HG02642 (cell line): ENCODE results near the gene CDK7.
"Not testable (repeated sequence)": the region's sequence is repeated elsewhere in the genome, so short reads cannot be mapped to it uniquely, and the experiment has no call there.

Experiments
- ATAC-seq: cut with Tn5 transposase; IDR thresholded peaks from one replicate; pipeline ENCODE4 v1.9.1; 2021; ENCODE audit warnings: mild to moderate bottlenecking; ENCODE audit not compliant: unreplicated experiment, poor library complexity

The CDK7 gene

GRCh38 chr5:69234457-69235268 lies at the start of gene CDK7:
TSS of gene CDK7 (plus strand) at chr5:69234886. CDS start at chr5:69234976, 90 bp downstream.
- peak; percentile 99 for ATAC-seq

DNA sequence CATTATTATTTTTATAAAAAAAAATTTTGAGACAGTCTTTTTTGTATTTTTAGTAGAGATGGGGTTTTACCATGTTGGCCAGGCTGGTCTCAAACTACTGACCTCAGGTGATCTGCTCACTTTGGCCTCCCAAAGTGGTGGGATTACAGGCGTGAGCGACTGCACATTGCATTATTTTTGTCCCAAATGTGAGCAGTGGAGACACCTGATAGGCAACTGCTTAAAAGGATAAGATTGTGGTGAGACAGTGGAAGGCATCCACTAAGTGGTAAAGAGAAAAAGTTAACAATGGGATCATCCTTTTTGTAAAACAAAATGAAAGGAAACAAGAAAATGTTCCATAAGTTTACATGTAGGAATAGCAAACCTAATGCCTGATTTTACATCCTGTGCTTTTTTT lies 47.3 kb upstream of the CDK7 start:
- ATAC-seq: no peak

- ATAC-seq: peak; percentile 3
Measured at GRCh38 chr5:69188811-69189161, 45.9 kb upstream of the CDK7 start.

DNA sequence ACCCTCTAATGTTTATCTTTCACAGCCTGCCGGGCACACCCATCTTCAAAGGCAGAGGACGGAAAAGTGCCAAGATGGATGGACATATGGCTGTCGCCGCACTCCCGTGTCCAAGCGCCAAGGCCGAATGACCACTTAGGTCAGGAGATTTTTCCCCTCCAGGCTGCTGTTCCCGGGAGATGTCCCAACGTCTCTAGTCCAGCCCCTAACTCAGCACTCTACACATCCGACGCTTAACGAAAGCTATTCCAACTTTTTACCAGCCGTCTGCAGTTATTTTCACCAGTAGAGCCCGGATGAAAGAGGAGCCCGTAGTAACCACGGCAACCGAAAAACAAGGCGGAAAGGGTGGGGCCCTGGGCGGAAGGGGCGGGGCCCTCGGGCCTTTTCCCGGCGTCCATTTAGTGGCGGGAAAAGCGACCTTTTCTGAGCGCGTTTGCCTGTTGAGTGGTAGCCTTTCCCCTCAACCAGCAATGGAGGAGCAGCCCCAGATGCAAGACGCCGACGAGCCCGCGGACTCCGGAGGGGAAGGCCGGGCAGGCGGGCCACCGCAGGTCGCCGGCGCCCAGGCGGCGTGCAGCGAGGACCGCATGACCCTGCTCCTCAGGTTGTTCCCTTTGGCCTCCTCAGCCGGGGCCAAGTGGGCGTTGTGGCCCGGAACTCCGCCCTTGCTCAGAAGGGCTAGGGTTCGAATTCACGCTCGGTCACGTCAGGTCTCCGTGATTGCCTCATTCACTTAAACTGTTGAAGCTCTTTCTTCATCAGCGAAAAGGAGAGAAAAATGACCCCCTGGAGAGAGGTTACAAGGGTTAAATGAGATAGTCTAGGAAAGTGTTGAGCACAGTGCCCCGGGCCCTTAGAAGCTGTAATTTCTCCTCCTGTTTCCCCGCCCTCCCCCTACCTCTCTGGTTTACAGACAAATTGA lies 45.3 kb upstream of the CDK7 start, which contains the start of gene CENPH:
Gene CENPH, plus strand, starts transcription at position 422 of the 925 bp plus-strand sequence. Its CDS starts 52 bp downstream, at position 474.
- ATAC-seq: peak; percentile 96

- no peak for ATAC-seq
Measured at GRCh38 chr5:69202497-69202896, 32.2 kb upstream of the CDK7 start.

DNA sequence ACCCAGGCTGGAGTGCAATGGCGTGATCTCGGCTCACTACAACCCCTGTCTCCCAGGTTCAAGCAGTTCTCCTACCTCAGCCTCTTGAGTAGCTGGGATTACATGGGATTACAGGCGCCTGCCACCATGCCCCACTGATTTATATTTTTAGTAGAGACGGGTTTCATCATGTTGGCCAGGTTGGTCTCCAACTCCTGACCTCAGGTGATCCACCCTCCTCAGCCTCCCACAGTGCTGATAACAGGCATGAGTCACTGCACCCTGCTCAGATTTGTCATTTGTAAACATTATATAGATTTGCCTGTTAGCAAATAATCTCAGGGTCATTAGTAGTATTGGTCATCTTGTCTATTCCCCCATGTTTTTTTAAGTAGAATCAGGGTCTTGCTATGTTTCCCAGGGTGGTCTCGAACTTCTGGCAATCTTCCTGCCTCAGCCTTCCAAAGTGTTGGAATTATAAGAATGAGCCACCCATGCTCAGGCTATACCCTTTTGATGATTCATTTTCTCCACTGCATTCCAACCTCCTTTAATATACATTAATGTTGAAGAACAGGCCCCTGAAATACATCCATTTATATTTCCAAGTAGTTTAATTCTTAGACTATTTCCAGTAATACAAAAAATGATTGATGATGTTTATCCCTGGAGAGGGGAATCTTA lies 28.0 kb upstream of the CDK7 start:
- ATAC-seq: no peak

- ATAC-seq: no peak
Measured at GRCh38 chr5:69209602-69210001, 25.1 kb upstream of the CDK7 start.

- no peak for ATAC-seq
Measured at GRCh38 chr5:69211200-69211599, 23.5 kb upstream of the CDK7 start.

DNA sequence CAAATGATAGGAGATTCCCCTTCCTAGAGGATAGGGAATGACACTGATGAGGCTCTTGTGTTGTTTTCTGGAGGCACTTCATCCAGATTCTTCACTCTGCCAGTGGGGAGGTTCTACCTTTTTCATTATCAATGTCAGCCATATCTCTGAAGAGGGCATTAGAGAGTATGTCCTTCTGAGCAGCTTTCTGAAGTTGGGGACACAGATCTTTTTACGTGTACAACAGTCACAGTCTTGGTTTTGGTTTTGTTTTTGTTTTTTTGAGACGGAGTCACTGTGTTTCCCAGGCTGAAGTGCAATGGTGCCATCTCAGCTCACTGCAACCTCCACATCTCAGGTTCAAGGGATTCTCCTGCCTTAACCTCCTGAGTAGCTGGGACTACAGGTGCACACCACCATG lies 22.7 kb upstream of the CDK7 start:
- no peak for ATAC-seq

- no peak for ATAC-seq
Measured at GRCh38 chr5:69213513-69214215, 21.0 kb upstream of the CDK7 start.

DNA sequence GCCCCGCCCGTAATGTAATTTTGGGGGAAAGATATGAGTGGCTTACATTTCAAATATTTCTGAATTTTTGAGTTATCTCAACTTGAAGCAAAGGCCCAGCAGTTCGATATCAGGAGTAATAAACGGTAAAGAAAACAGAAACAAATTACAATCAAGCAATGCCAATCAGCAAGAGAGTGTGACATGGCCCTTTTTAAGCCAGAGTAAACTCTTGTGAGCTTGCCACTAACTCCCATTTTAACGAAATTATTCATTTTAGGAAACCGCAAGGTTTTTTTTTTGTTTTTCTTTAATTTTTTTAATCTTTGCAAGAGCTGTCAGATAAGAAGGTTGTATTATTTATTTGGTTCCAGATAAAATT lies 17.6 kb upstream of the CDK7 start:
- ATAC-seq: no peak

- peak; percentile 93 for ATAC-seq
Measured at GRCh38 chr5:69217548-69218526, 16.8 kb upstream of the CDK7 start.

- no peak for ATAC-seq
Measured at GRCh38 chr5:69219939-69220338, 14.7 kb upstream of the CDK7 start.

GRCh38 chr5:69220371-69220770 lies 14.3 kb upstream of the CDK7 start:
- ATAC-seq: not testable (repeated sequence)

GRCh38 chr5:69220833-69221232 lies 13.9 kb upstream of the CDK7 start:
- not testable (repeated sequence) for ATAC-seq

DNA sequence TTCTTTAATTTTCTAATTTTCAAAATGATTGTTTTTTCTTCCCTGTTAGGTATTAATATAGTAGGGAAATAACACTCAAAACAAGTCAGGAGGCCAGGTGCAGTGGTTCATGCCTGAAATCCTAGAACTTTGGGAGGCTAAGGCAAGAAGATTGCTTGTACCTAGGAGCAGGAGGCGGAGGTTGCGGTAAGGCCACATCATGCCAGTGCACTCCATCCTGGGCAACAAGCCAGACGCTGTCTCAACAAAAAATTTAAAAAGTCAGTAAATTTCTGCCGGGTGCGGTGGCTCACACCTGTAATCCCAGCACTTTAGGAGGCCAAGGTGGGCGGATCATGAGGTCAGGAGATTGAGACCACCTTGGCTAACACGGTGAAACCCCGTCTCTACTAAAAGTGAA lies 10.2 kb upstream of the CDK7 start:
- ATAC-seq: no peak

DNA sequence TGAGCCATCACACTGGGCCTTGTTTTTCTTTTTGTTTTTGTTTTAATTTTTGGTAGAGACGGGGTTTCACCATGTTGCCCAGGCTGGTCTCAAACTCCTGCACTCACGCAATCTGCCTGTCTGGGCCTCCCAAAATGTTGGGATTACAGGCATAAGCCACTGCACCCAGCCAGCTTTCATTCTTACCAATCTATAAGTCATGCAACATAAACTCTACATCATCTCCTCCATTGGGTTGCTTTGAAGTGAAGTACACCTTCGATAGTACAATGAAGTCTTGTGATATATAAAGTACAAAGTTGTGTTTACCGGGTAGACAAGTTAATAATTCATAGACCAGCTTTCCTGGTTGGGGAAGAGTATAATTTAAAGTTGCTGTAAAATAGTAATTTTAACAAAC lies 8.8 kb upstream of the CDK7 start:
- no peak for ATAC-seq

DNA sequence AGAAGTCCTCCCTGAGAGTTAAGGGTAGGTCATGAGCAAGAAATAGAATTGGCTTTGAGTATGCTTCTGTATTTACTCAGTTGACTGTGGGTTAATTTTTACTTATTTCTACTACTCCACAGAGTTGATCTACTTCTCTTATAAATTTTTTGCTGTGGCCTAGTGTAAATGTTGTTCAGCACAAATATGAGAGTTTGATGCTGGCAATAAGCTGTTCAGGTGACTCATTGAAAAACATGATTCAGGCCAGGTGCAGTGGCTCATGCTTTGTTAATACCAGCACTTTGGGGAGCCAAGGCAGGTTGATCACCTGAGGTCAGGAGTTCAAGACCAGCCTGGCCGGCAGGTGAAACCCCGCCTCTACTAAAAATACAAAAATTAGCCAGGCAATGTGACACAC lies 4.5 kb upstream of the CDK7 start:
- ATAC-seq: no peak

- no peak for ATAC-seq
Measured at GRCh38 chr5:69231281-69231680, 3.4 kb upstream of the CDK7 start.
